Gastroesophageal sphincter (tissue), 3 donors: ENCODE measurements around the gene CYFIP1.

Experiments used
- EP300 ChIP-seq: sonication (generic); formaldehyde crosslinking; IDR thresholded peaks from one replicate; pipeline ENCODE4 v1.6.1; 2017; ENCODE audit warnings: antibody characterized with exemption, mild to moderate bottlenecking
- POLR2A ChIP-seq, 2 donors: fragments of 450-650 bp; IDR thresholded peaks; one replicate each; pipeline ENCODE4 v1.6.1; 2017; ENCODE audit warnings: antibody characterized with exemption in 2 of 2, mild to moderate bottlenecking in 2 of 2, moderate library complexity in 1 of 2
- TF ChIP-seq, protein P1 (sequence below), 4 experiments: fragments of 200-600 bp in 2 of 4; fragments of 450-650 bp in 2 of 4; sonication (generic) in 1 of 4; IDR thresholded peaks; one replicate each; pipeline ENCODE4 v1.5.1; 2017 to 2019; ENCODE audit warnings: antibody characterized with exemption in 4 of 4, mild to moderate bottlenecking in 2 of 4, moderate library complexity in 2 of 4

GRCh38 chr15:22967084-22967770, 12.9 kb downstream of the CYFIP1 start:
- TF ChIP-seq, protein P1, sequence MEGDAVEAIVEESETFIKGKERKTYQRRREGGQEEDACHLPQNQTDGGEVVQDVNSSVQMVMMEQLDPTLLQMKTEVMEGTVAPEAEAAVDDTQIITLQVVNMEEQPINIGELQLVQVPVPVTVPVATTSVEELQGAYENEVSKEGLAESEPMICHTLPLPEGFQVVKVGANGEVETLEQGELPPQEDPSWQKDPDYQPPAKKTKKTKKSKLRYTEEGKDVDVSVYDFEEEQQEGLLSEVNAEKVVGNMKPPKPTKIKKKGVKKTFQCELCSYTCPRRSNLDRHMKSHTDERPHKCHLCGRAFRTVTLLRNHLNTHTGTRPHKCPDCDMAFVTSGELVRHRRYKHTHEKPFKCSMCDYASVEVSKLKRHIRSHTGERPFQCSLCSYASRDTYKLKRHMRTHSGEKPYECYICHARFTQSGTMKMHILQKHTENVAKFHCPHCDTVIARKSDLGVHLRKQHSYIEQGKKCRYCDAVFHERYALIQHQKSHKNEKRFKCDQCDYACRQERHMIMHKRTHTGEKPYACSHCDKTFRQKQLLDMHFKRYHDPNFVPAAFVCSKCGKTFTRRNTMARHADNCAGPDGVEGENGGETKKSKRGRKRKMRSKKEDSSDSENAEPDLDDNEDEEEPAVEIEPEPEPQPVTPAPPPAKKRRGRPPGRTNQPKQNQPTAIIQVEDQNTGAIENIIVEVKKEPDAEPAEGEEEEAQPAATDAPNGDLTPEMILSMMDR (IDR thresholded peaks at IDR 0.05), result no peak
- TF ChIP-seq POLR2A (IDR thresholded peaks at IDR 0.05) (no peak), EP300 (no peak)
